Small intestine (tissue), 7 donors: Measurements from ENCODE around the gene NXPH3. TPM values are rescaled to one million over a fixed set of nuclear protein-coding genes. Genes with fewer than 3 reads are reported as not detected.

ENCODE experiments used
- DNase-seq, 2 donors: peaks; one replicate each; pipeline versions ENCODE4 v3.0.0 to v3.0.0-alpha.2; 2013
- FAIRE-seq: peaks from 2 replicates; lab custom pipeline; 2012; peaks lifted over from hg19 to GRCh38; lab: Jason Lieb, UNC
- H3K27ac ChIP-seq, 3 donors: one replicate each; pipeline ENCODE4 v1.5.1; 2013; ENCODE audit warnings: low read length in 2 of 3, mild to moderate bottlenecking in 2 of 3, control low read depth in 1 of 3, inconsistent platforms in 1 of 3, low read depth in 1 of 3, moderate library complexity in 1 of 3
- H3K27me3 ChIP-seq, 3 donors: one replicate each; pipeline ENCODE4 v1.6.1; 2013; ENCODE audit warnings: low read length in 3 of 3, inconsistent platforms in 1 of 3; ENCODE audit not compliant: control insufficient read depth in 3 of 3, insufficient read depth in 3 of 3
- H3K36me3 ChIP-seq, 3 donors: one replicate each; pipeline ENCODE4 v1.6.1; 2013; ENCODE audit warnings: low read length in 3 of 3, inconsistent platforms in 1 of 3, low read depth in 1 of 3, mild to moderate bottlenecking in 1 of 3, moderate library complexity in 1 of 3; ENCODE audit not compliant: control insufficient read depth in 3 of 3, insufficient read depth in 2 of 3
- H3K4me1 ChIP-seq, 3 donors: one replicate each; pipeline ENCODE4 v1.6.1; 2013; ENCODE audit warnings: low read length in 2 of 3, inconsistent platforms in 1 of 3, low read depth in 1 of 3, mild to moderate bottlenecking in 1 of 3, moderate library complexity in 1 of 3; ENCODE audit not compliant: control insufficient read depth in 3 of 3, insufficient read depth in 2 of 3
- H3K4me3 ChIP-seq, 3 donors: one replicate each; pipeline ENCODE4 v1.5.1; 2013; ENCODE audit warnings: low read length in 3 of 3, control low read depth in 1 of 3, inconsistent platforms in 1 of 3, low read depth in 1 of 3, mild to moderate bottlenecking in 1 of 3, moderate library complexity in 1 of 3
- H3K9me3 ChIP-seq, 2 donors: one replicate each; pipeline ENCODE4 v1.6.1; 2013; ENCODE audit warnings: low read depth in 1 of 2, low read length in 1 of 2; ENCODE audit not compliant: control insufficient read depth in 2 of 2, insufficient read depth in 1 of 2
- WGBS, 3 donors: extraction: QIAGEN DNeasy Blood & Tissue Kit; methylation state at CpG; one replicate each; pipeline ENCODE4 v1.1.7; 2013; 5-methylcytosine and 5-hydroxymethylcytosine counted together
- polyA plus RNA-seq, 4 donors: library from polyadenylated mRNA; stranded (reverse) in 3 of 4; unstranded in 1 of 4; fragments of 200-250 nt in 3 of 4; fragments of 120-200 nt in 1 of 4; gene quantifications; one replicate each; pipeline versions ENCODE4 v1.2.1 to v1.2.3, GENCODE V29; 2013
- donor health status: healthy with polysubstance abuse.
- donor health status: control.
- donor health status: control.
- donor health status: Bipolar disorder and iron deficiency.
- donor health status: healthy.

The NXPH3 gene
- polyA plus RNA-seq, 4 donors, result 0.31 to 2.3 TPM; not detected in 2

GRCh38 chr17:49603720-49604119, 28.0 kb downstream of the NXPH3 start:
- DNase-seq, result no peak
- Histone ChIP-seq H3K36me3 (peaks cover 12 to 35% (median 34%) of the 10 kb centered on the region in 3 donors), H3K27me3 (no peaks in the 10 kb centered on the region), H3K9me3 (no peaks in the 10 kb centered on the region), H3K4me1 (no peaks in the 10 kb centered on the region), H3K4me3 (no peak overlapping the region), H3K27ac (no peak overlapping the region)
- WGBS, 3 donors, result 77 to 78% (median 77%) methylated on average over 2 of the region's 2 CpGs
- no peak for FAIRE-seq

GRCh38 chr17:49604314-49604869, 28.7 kb downstream of the NXPH3 start:
- no peak for FAIRE-seq
- peaks cover 16 to 40% (median 35%) of the 10 kb centered on the region in 3 donors for H3K36me3 ChIP-seq

DNA sequence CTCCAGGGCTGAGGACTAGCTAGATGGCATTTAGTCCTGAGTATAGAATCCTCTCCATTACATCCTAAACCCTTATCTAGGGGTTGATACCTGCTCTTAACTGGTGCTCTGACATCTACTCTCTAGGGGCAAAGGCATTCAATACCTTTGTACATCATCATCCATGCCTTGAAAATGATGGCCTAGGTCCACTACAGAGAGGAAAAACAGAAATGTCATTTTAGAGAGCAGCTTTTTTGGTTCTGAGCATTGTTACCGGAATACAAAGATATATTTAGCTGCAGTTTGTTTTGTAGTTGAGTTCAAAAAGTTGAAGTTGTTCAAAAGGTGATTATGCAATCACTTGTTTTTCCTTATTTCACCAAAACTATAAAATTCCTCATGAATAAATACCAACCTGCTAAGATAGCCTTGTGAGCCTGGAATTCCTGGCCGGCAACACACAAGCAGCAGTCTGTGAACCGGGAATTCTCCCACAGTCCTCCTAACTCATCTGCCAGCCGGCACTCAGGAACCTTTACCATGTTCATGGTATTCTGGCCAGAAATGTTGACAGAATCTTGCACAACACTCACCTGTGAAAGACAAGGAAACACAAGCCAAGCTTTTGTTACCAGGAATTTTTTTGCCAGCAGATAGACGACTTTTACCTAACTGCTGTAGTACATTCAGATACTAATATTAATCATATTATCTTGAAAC, 35.4 kb downstream of the NXPH3 start:
- Histone ChIP-seq H3K9me3 (no peaks in the 10 kb centered on the region), H3K4me1 (no peaks in the 10 kb centered on the region), H3K27me3 (no peaks in the 10 kb centered on the region), H3K27ac (no peak overlapping the region), H3K4me3 (no peak overlapping the region), H3K36me3 (peaks cover 10 to 36% (median 22%) of the 10 kb centered on the region in 3 donors)
- DNase-seq, result no peak
- no peak for FAIRE-seq
- 88 to 91% (median 88%) methylated on average over 5 of the region's 5 CpGs for WGBS, 3 donors

More at GRCh38 chr17:49604314-49604869, 28.7 kb downstream of the NXPH3 start:
- Histone ChIP-seq H3K27me3 (no peaks in the 10 kb centered on the region), H3K9me3 (no peaks in the 10 kb centered on the region), H3K27ac (no peak overlapping the region), H3K4me1 (no peaks in the 10 kb centered on the region), H3K4me3 (no peak overlapping the region)
- DNase-seq, result no peak
- 93 to 96% (median 94%) methylated on average over 7 of the region's 7 CpGs for WGBS, 3 donors

DNA sequence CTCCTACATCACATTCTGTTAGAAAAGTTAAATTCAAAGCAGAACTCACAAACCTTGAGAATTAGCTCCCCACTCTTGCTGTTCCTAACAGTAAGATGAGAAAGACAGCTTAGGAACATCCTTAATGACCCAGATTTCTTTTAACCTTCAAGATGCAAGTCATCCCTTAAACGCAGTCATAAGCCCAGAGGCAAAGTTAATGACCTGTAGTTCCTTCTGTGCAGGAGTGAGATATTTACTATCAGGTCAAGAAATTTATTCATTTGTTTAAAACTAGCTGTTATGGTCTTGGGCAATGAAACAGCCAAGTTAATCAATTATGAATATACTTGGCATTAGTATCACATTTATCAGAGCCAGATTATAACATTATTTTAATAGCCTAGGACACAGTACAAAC, 37.1 kb downstream of the NXPH3 start:
- peaks cover 10 to 35% (median 21%) of the 10 kb centered on the region in 3 donors for H3K36me3 ChIP-seq
- H3K27me3 ChIP-seq, result no peaks in the 10 kb centered on the region
- H3K27ac ChIP-seq, result no peak overlapping the region
- DNase-seq (no peak), FAIRE-seq (no peak)
- H3K9me3 ChIP-seq, result no peaks in the 10 kb centered on the region
- peaks cover 0 to 3% (median under 1%) of the 10 kb centered on the region in 3 donors for H3K4me1 ChIP-seq
- WGBS, 3 donors, result 67 to 79% (median 70%) methylated on average over 1 of the region's 1 CpG
- H3K4me3 ChIP-seq, result no peak overlapping the region

GRCh38 chr17:49613182-49613800, 37.6 kb downstream of the NXPH3 start:
- Histone ChIP-seq H3K36me3 (peaks cover 13 to 35% (median 20%) of the 10 kb centered on the region in 3 donors), H3K27ac (no peak overlapping the region)
- no peak for FAIRE-seq

GRCh38 chr17:49616086-49616485, 40.4 kb downstream of the NXPH3 start:
- Histone ChIP-seq H3K9me3 (no peaks in the 10 kb centered on the region), H3K27me3 (no peaks in the 10 kb centered on the region), H3K27ac (peak overlapping the region in 1 of 3 donors; percentile 5), H3K36me3 (peaks cover 3 to 31% (median 18%) of the 10 kb centered on the region in 3 donors), H3K4me3 (no peak overlapping the region), H3K4me1 (peaks cover 0 to 6% (median 3%) of the 10 kb centered on the region in 3 donors)
- no peak for FAIRE-seq
- DNase-seq, result no peak
- 74 to 85% (median 85%) methylated on average over 3 of the region's 3 CpGs for WGBS, 3 donors

More at GRCh38 chr17:49613182-49613800, 37.6 kb downstream of the NXPH3 start:
- H3K9me3 ChIP-seq, result no peaks in the 10 kb centered on the region
- H3K4me1 ChIP-seq, result peaks cover 0 to 6% (median 3%) of the 10 kb centered on the region in 3 donors
- H3K27me3 ChIP-seq, result no peaks in the 10 kb centered on the region
- H3K4me3 ChIP-seq, result no peak overlapping the region
- 95 to 100% (median 100%) methylated on average over 1 of the region's 1 CpG for WGBS, 3 donors
- no peak for DNase-seq

DNA sequence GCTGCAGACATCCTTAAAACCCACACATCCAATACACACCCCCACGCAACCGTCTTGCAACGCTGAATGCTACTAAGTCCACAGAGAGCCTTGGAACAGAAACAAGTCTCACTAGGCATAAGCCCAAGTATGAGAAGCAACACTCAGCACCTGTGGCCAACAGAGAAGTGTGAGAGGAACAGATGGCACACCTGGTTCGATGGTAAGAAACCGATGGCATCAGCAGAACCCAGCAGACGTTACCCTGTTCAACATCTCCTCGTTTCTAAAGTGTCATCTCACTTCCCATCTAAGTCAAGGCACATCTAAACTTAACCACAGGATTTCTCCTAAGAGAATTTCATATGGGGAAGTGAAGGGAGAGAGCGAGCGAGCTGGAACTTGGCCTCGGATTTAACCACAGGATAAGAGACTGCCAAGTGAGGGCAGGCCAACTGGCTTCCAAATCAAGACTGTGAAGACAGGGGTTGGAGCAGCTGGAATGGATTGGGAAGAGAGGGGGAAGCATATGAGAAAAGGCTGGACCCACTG, 41.0 kb downstream of the NXPH3 start:
- Histone ChIP-seq H3K4me1 (peaks cover 0 to 6% (median 3%) of the 10 kb centered on the region in 3 donors), H3K27me3 (no peaks in the 10 kb centered on the region), H3K4me3 (no peak overlapping the region), H3K36me3 (peaks cover 3 to 29% (median 23%) of the 10 kb centered on the region in 3 donors), H3K9me3 (no peaks in the 10 kb centered on the region), H3K27ac (peak overlapping the region in 1 of 3 donors; percentile 38)
- DNase-seq (no peak), FAIRE-seq (no peak)
- WGBS, 3 donors, result 64 to 85% (median 80%) methylated on average over 10 of the region's 10 CpGs

DNA sequence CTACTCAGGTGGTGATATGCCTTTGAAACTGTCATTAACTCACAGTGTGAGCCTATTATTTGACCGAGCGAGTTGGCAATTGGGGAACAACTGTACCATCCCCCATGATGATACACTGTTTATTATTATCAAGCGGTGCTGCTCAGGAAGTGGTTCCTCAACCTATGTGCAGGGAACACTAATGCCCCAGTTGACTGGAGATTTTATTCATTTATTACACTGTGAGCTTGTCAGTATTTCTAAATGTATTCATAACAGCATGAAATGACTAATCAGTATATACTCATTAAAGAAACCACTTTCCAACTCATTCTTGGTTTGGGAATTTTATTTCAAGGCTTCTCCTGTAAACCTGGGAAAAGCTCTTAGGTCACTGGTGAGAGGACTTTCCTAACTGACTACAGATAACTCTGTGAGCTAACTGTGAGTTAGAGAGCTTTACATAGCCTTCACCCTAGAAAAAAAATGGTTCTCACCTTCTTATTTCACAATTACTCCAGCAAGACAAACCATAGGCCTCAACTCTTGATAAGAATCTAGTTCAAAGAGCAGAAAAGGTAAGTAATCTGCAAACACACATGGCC, 42.4 kb downstream of the NXPH3 start:
- no peaks in the 10 kb centered on the region for H3K9me3 ChIP-seq
- peaks cover 6 to 26% (median 23%) of the 10 kb centered on the region in 3 donors for H3K36me3 ChIP-seq
- 79 to 93% (median 81%) methylated on average over 3 of the region's 3 CpGs for WGBS, 3 donors
- peak in 1 of 2 donors; percentile 58 for DNase-seq
- FAIRE-seq, result no peak
- H3K4me1 ChIP-seq, result peaks cover 0 to 6% (median 3%) of the 10 kb centered on the region in 3 donors
- H3K27me3 ChIP-seq, result no peaks in the 10 kb centered on the region
- H3K27ac ChIP-seq, result peak overlapping the region in 1 of 3 donors; percentile 15
- no peak overlapping the region for H3K4me3 ChIP-seq
